Activated T-cell treated with anti-CD3 and anti-CD28 coated beads for 24 hours (primary cell): ENCODE measurements around the gene RIMBP3B.
"Not testable (repeated sequence)": the region's sequence is repeated elsewhere in the genome, so short reads cannot be mapped to it uniquely, and the experiment has no call there.

Experiments used
- DNase-seq: peaks from one replicate; pipeline ENCODE4 v3.0.0-alpha.2; 2020; ENCODE audit warnings: low read depth

The RIMBP3B gene

GRCh38 chr22:21416375-21416774 lies 32.8 kb downstream of the RIMBP3B start:
- not testable (repeated sequence) for DNase-seq

GRCh38 chr22:21417227-21417746 lies 33.7 kb downstream of the RIMBP3B start, which contains the start of gene HIC2:
HIC2 (plus strand) TSS chr22:21417371; CDS start chr22:21442832, 25,461 bp downstream.
- not testable (repeated sequence) for DNase-seq

GRCh38 chr22:21417853-21418252 lies 34.3 kb downstream of the RIMBP3B start:
- not testable (repeated sequence) for DNase-seq

- DNase-seq = not testable (repeated sequence)
Measured at GRCh38 chr22:21418974-21419638, 35.6 kb downstream of the RIMBP3B start.

GRCh38 chr22:21420180-21420763 lies 36.7 kb downstream of the RIMBP3B start:
- not testable (repeated sequence) for DNase-seq

GRCh38 chr22:21424084-21424709 lies 40.6 kb downstream of the RIMBP3B start:
- DNase-seq = not testable (repeated sequence)

GRCh38 chr22:21434378-21435233 lies 51.1 kb downstream of the RIMBP3B start:
- DNase-seq = not testable (repeated sequence)

- not testable (repeated sequence) for DNase-seq
Measured at GRCh38 chr22:21435998-21436810, 52.7 kb downstream of the RIMBP3B start.

- not testable (repeated sequence) for DNase-seq
Measured at GRCh38 chr22:21438013-21438412, 54.5 kb downstream of the RIMBP3B start.
